HG02678 (cell line): Measurements from ENCODE around the gene GLCCI1.
A peak's percentile ranks its signal among the peaks of the same experiment; 100 is the strongest.
"Not testable (repeated sequence)": the region's sequence is repeated elsewhere in the genome, so short reads cannot be mapped to it uniquely, and the experiment has no call there.

ENCODE experiments used
- ATAC-seq: cut with Tn5 transposase; IDR thresholded peaks from one replicate; pipeline ENCODE4 v1.9.1; 2021; ENCODE audit warnings: mild to moderate bottlenecking, moderate library complexity; ENCODE audit not compliant: unreplicated experiment

Gene GLCCI1

GRCh38 chr7:8086239-8086638 lies 117.6 kb downstream of the GLCCI1 start:
- no peak for ATAC-seq

- ATAC-seq = no peak
Measured at GRCh38 chr7:8089036-8089780, 120.6 kb downstream of the GLCCI1 start.

GRCh38 chr7:8092140-8092539 lies 123.5 kb downstream of the GLCCI1 start:
- no peak for ATAC-seq

DNA sequence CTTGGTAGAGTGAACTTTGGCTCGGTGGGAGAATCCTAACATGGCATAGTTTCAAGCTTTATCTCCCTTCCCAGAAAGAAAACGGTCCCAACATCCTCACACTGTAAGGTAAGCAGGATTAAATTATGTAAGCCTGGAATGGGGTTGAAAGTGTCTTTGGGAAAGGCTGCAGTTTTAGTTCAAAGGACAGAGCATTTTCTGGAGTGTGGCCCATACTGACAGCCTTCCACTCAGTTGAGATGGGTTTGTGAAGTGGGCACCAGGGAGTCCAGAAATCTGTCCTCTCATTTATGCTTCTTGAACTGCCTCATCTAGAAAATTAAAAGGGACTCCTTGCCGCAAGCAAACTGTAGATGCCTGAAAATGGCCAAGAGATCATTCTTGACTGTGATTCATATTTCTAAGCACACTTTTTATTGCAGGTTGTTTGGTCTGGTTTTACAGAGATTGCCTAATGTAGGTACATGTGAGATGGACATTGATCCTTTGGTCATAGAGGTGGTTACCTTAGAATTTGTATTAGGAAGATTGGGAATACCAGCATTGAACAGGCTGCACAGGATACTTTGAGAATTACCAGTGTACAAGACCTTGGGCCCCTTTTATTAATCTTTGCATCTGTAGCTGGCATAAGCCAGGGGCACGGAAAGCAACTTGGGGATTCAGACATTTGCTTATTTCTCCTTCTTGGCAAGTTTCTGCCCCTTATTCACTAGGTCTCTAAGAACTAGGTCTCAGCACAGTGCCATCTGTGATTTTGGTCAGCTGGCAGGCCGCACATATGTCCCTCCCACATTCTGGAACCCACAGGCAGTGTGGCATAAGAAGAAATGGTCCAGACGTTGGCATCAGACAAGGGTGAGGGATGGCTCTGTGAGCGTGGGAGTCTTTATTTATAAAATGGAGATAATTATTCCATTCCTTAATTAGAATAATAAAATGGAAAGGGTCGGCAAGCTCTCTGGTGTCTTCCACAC lies 125.9 kb downstream of the GLCCI1 start:
- no peak for ATAC-seq

GRCh38 chr7:8101292-8101691 lies 132.7 kb downstream of the GLCCI1 start:
- not testable (repeated sequence) for ATAC-seq

GRCh38 chr7:8103282-8103681 lies 134.7 kb downstream of the GLCCI1 start:
- no peak for ATAC-seq

- no peak for ATAC-seq
Measured at GRCh38 chr7:8105449-8106095, 137.0 kb downstream of the GLCCI1 start.

GRCh38 chr7:8109196-8110022 lies 140.8 kb downstream of the GLCCI1 start:
- no peak for ATAC-seq

GRCh38 chr7:8111282-8111960 lies 142.8 kb downstream of the GLCCI1 start:
- no peak for ATAC-seq

GRCh38 chr7:8112685-8113084 lies 144.1 kb downstream of the GLCCI1 start:
- no peak for ATAC-seq

DNA sequence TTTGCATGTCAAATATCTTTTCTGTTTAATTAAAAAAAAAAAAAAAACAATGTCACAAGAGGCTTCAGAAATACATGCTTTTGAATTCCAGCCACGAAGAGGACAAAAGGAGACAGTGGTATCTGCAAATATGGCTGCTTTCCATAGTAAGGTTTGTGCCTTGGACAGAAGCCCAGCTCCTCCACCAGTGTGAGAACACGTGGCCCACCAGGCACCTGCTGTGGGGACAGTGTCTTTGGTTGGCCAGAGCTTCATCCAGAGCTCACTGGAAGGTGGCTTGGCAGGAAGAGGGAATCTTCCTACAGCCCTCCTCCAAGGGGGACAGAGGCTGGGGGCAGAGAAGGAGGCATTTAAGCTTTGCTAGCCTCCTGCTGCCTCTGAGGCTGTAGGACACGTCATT lies 144.6 kb downstream of the GLCCI1 start:
- no peak for ATAC-seq

- peak; percentile 35 for ATAC-seq
Measured at GRCh38 chr7:8114175-8114574, 145.6 kb downstream of the GLCCI1 start.

DNA sequence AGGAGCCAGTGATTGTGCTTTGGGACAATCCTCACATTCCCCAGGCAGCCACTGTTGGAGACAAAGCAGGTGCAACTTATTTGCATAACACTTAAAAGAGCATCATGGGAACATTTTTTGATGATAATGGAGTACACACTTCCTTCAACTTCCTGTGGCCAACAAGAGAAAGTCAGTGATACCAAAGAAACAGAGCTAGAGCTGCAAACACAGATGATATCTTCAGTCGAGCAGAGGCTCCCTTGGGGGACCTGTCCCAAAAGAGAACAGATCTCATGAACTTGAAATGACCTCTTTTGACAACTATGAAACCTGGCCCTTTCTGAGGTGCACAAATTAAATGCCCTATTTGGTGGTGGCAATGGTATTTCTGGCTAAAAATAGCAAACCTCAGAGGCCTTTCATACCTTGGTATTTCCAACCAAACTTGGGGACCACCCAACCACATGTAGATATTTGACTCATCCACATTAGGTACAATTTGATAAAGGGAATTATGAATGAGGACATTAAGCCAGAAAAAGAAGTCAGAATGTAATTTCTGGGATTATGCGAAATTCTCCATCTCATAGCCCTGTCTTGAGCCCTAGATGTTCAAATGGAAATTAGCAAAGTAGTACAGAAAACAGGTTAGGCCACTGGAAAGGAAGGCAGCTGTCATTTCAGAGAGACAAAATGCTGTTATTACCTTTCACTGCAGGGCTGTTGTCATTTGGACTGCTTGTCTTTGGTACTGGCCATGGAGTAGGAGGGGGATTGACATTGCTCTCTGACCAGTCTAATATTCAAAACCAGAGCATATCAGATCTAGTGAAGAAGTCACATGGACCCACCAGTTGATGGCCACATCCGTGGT lies 147.2 kb downstream of the GLCCI1 start:
- ATAC-seq = peak; percentile 90

GRCh38 chr7:8117195-8117594 lies 148.6 kb downstream of the GLCCI1 start:
- ATAC-seq = no peak

DNA sequence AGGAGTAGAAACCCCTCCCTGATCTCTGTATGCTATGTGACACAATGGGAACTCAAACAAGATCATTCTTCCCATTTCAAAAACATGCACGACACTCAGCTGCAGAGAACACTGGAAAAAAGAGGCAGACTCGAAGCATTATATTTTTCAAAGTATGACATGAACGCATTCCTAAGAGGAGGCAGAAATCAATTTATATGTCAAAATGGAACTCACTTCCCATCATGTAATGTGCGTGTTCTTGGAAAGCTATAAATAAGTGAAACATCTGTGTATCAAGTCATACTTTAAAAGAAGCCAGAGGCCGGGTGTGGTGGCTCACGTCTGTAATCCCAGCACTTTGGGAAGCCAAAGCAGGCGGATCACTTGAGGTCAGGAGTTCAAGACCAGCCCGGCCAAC lies 150.7 kb downstream of the GLCCI1 start:
- ATAC-seq = no peak

DNA sequence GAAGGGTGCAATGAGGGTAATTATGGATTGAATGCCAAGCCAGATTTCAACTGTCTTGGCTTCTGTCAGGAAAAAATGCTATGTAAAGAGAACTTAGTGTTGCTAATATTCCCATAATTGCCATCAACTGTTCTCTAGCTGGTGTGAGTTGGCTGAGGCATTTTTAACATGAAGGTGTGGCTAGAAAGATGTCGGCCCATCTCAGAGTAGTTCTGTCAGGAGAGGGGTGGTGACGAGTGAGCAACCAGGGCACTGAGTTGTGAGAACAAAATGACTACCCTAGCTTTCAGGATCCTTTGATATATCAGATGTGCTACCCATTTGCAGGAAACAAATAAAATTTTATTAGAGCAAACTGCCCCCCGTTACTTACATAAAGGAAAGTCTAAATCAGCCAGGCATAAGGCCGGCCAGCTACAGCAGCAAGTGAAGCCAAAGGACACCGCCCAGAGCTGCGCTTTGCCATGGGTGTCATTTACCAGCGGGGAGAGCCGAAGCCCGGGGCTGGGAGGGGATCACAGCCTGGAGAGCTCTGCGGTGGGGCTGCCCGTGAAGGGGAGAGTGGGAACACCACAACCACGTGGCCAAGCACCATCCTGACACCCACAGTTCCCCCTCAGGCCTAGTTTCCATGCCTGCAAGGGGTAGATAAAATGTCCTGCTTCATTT lies 151.9 kb downstream of the GLCCI1 start:
- ATAC-seq = no peak

- peak; percentile 25 for ATAC-seq
Measured at GRCh38 chr7:8121243-8121642, 152.6 kb downstream of the GLCCI1 start.

GRCh38 chr7:8125680-8126444 lies 157.3 kb downstream of the GLCCI1 start:
- ATAC-seq = peak; percentile 80
